ENCODE results near the gene COX5A.
A peak's percentile ranks its signal among the peaks of the same experiment; 100 is the strongest.
"Not testable (repeated sequence)": the region's sequence is repeated elsewhere in the genome, so short reads cannot be mapped to it uniquely, and the experiment has no call there.

Gene COX5A

DNA sequence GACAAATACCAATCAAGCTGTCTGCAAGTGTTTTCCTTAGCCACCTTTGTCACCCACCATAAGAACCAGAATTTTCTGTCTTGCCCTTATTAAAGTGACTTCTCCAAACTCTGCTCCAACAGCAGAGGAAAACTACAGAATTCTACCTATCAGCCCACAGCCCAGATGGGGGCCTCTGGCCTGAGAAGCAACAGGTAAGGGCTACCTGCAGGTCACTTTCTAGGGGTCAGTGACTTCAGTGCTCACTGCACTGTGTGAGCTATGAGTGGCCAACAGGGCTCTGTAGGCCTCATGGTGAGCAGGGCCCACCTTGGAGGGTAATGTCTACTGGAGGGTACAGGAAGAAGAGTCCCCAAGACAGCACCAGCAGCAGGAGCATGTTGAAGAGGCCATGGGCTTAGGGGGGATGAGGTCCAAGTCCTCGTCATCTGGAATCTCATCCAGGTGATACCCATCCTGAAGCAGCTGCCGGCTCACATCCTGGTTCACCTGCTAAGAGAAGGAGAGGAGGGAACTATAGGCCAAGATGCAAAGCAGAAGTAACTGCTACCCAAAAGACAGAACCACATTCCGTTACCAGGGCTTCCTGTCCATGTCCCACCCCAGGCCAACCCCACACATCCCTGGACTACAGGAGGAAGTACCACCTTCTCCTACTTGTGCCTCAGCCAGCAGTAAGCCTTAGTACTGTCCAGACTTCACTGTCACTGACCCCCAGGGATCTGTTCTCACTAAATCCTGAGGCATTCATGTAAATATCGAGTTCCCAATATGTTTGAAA lies 35.4 kb downstream of the COX5A start:
- DNase-seq (ENCODE audit: low read depth): no peak

- peak; percentile 63 for DNase-seq (ENCODE audit: low read depth)
Observed at GRCh38 chr15:74901612-74902063, 36.2 kb downstream of the COX5A start.

- no peak for DNase-seq (ENCODE audit: low read depth)
Observed at GRCh38 chr15:74897300-74897701, 40.6 kb downstream of the COX5A start.

GRCh38 chr15:74896316-74896715 lies 41.6 kb downstream of the COX5A start:
- DNase-seq (ENCODE audit: low read depth): no peak

DNA sequence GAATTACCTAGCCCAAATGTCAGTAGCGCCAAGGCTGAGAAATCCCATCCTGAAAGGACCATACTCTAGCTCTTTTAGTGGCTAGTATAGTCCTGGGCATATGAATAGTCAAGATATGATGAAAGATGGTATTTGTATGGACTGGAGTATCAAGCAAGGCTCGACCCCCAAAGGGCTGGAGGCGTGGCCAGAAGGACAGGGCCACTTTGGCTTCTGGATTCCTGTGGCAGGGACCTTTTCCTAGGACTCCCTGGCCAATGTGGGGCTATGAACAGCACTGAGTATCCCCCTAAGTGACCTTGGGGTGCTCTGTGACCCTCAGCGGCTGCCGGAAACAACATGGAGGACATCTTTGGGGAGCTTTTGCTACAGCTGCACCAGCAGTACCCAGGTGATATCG lies 42.0 kb downstream of the COX5A start:
- no peak for DNase-seq (ENCODE audit: low read depth)

- not testable (repeated sequence) for DNase-seq (ENCODE audit: low read depth)
Observed at GRCh38 chr15:74894383-74894782, 43.5 kb downstream of the COX5A start.

DNA sequence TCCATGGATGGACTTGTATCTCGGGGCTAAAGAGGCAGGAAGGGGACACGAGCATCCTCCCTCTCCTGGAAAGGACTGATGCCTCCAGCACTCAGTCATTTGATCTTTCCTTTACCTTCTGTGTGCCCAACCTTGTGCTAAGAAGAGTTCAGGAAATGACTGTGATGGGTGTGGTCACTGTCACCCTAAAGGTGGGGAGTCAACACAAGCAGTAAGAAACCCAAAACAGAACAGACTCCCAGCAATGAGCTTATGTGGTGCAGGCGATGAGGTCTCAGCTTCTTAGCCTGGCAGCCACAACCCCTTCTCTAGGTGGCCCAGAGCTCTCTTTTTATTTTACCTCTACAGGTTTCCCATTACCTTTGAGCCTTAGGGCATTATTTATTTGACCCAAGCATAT lies 44.2 kb downstream of the COX5A start:
- DNase-seq (ENCODE audit: low read depth): no peak

DNA sequence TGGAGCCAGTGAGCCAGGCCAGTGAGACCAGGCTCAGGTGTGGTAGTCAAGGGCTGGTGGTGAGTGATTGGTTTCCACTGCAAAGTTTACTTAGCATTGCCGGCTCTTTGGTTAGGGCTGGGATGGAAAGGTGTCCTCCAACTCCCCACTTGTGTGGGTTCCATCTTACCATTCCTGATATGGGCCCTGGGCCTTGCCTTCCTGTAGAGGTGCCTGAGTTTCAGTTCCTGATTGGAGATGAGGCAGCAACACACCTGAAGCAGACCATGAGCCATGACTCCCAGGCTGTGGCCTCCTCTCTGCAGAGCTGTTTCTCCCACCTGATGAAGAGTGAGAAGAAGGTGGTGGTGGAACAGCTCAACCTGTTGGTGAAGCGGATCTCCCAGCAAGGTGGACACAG lies 44.9 kb downstream of the COX5A start:
- DNase-seq (ENCODE audit: low read depth): no peak

DNA sequence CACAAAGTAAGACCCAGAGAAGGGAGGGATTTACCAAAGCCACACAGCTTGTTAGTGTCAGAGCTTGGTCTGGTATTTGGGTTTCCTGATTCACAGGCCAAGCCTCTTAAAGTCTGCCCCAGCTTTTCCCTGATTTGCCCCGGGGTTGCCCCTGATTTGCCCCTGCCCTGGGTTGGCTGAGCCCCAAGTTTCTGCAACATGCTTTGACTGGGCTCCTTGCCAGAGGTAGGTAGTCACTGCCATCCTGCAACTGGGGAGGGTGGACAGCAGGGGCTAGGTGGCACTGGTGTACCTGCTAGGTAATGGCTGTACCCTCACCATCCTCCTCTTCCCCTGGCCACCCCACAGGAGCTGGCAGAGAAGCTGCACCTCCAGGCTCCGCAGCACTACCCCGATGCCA lies 45.6 kb downstream of the COX5A start:
- no peak for DNase-seq (ENCODE audit: low read depth)

- DNase-seq (ENCODE audit: low read depth): no peak
Observed at GRCh38 chr15:74891469-74891868, 46.4 kb downstream of the COX5A start.

DNA sequence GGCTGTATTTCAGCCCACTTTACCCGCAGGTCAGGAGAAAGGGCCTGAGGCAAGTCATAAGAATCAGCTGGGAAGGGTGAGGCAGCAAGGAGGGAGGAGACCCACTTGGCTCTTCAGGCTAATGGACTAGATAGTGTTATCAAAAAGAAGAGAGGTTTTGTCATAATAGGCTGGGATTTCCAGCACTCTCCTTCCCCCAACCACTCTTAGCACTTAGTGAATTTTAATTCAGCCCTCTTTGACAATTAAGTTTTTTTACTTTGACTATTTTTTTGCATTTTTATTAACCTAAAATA lies 47.3 kb downstream of the COX5A start:
- no peak for DNase-seq (ENCODE audit: low read depth)

- DNase-seq (ENCODE audit: low read depth): no peak
Observed at GRCh38 chr15:74889883-74890664, 47.8 kb downstream of the COX5A start, which contains the start of gene MPI. Gene MPI (plus strand): TSS chr15:74890042. CDS start chr15:74890074, 32 bp downstream.

DNA sequence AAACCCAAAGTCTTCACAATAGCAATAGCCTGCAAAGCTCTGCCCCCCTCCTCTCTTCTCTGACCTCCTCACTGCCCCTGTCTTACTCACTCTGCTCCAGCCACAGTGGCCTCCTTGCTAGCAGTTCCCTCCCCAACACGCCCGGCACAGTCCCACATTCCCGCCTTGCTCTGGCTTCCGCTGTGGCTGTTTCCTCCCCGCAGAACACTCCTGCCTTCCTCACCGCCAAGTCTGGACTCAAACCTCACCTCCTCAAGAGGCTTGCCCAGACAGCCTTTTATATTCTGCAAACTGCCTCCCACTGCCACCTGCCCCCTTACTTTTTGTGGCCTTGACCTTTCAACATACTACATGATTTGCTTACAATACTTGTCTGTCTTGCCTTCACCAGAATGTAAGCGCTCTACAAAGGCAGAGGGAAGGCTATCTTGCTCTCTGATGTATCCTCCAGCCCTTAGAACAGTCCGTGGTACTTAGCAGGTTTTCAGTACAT lies 48.4 kb downstream of the COX5A start:
- no peak for DNase-seq (ENCODE audit: low read depth)

GRCh38 chr15:74888716-74889115 lies 49.2 kb downstream of the COX5A start:
- DNase-seq (ENCODE audit: low read depth): no peak

DNA sequence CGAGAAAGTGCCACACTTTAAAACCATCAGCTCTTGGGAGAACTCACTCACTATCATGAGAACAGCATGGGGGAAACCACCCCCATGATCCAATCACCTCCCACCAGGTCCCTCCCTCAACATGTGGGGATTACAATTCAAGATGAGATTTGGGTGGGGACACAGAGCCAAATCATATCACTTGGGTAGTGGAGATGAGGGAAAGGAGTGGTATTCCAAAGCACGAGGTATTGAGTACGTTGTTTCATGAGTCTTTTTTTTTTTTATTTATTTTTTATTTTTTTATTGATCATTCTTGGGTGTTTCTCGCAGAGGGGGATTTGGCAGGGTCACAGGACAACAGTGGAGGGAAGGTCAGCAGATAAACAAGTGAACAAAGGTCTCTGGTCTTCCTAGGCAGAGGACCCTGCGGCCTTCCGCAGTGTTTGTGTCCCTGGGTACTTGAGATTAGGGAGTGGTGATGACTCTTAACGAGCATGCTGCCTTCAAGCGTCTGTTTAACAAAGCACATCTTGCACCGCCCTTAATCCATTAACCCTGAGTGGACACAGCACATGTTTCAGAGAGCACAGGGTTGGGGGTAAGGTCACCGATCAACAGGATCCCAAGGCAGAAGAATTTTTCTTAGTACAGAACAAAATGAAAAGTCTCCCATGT lies 50.2 kb downstream of the COX5A start:
- not testable (repeated sequence) for DNase-seq (ENCODE audit: low read depth)

GRCh38 chr15:74885461-74885860 lies 52.4 kb downstream of the COX5A start:
- no peak for DNase-seq (ENCODE audit: low read depth)

- DNase-seq (ENCODE audit: low read depth): no peak
Observed at GRCh38 chr15:74884428-74885223, 53.2 kb downstream of the COX5A start.

DNA sequence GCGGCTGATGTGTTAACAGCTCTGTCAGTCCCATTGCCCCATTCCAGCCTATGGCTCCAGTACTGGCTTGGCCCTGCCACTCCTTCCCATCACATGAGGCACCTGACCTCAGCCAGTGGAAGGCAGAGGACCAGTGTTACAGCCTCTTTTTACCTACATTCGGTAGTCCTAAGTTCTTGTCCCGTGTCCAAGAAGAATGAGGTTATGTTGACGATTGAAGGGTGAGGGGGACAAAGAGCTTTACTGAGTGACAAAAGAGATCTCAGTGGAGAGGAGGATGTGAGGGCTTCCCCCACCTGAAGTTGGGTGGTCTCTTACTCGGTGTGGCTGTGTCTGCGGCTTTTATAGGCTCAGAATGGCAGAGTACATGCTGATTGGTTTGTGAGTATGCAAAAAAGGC lies 55.3 kb downstream of the COX5A start:
- no peak for DNase-seq (ENCODE audit: low read depth)

- no peak for DNase-seq (ENCODE audit: low read depth)
Observed at GRCh38 chr15:74878273-74878672, 59.6 kb downstream of the COX5A start.

GRCh38 chr15:74873756-74874424 lies 64.0 kb downstream of the COX5A start:
- DNase-seq (ENCODE audit: low read depth): no peak

GRCh38 chr15:74873036-74873755 lies 64.7 kb downstream of the COX5A start, which contains the start of gene SCAMP2:
Gene SCAMP2 (minus strand): TSS chr15:74873365. CDS start chr15:74873255, 110 bp downstream.
- DNase-seq (ENCODE audit: low read depth): peak; percentile 95
